ENCODE data around the gene FARS2.

DNA sequence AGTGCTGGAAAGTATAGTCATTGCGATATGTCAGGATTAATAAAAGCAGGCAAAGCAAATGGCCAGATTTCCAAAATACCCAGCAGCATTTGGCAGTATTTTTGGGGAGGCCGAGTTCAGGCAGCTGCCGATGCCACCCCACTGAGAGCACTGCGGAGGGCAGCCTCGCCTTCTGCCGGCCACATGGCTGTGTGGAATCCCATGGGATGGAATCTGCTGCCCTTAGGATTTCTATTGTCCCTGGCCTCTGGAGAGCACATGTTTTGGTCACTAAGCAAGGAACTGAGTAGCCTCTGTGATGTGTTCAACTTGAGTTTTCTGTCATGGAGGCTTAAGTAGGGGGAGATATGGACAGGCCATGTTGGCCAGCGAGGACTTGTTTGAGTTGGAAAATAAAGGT, 123.0 kb downstream of the FARS2 start:
- TF ChIP-seq, protein P1, sequence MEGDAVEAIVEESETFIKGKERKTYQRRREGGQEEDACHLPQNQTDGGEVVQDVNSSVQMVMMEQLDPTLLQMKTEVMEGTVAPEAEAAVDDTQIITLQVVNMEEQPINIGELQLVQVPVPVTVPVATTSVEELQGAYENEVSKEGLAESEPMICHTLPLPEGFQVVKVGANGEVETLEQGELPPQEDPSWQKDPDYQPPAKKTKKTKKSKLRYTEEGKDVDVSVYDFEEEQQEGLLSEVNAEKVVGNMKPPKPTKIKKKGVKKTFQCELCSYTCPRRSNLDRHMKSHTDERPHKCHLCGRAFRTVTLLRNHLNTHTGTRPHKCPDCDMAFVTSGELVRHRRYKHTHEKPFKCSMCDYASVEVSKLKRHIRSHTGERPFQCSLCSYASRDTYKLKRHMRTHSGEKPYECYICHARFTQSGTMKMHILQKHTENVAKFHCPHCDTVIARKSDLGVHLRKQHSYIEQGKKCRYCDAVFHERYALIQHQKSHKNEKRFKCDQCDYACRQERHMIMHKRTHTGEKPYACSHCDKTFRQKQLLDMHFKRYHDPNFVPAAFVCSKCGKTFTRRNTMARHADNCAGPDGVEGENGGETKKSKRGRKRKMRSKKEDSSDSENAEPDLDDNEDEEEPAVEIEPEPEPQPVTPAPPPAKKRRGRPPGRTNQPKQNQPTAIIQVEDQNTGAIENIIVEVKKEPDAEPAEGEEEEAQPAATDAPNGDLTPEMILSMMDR (conservative IDR thresholded peaks at IDR 0.05 in 1 of 2, IDR thresholded peaks at IDR 0.05 in 1 of 2; ENCODE audit: low read depth in 1 of 2, low read length in 2 of 2), result no peak
- no peak for TF ChIP-seq EZH2 (IDR thresholded peaks at IDR 0.05; ENCODE audit: low read length, missing control alignments)

Data from fibroblast of lung (primary cell).